SK-N-SH (cell line): ENCODE measurements around the gene PRKCQ. TPM values are rescaled to one million over a fixed set of nuclear protein-coding genes. Genes with fewer than 3 reads are reported as not detected.

Experiments
- CTCF ChIA-PET: fragments of 300-600, 350-600 bp; formaldehyde crosslinking; extraction: SDS; loops from one replicate; lab custom pipeline; 2021; lab: Yijun Ruan, JAX
- POLR2A ChIA-PET: fragments of 350-600 bp; sonication (Branson Sonifier 250); formaldehyde crosslinking; extraction: SDS; loops from one replicate; lab custom pipeline; 2020; ENCODE audit warnings: antibody characterized with exemption, inconsistent platforms; lab: Yijun Ruan, JAX
- DNase-seq: peaks from one replicate; pipeline ENCODE4 v3.0.0; 2012
- H2AFZ ChIP-seq: fragments of 200-600 bp; sonication (generic); 2 replicates; pipeline ENCODE4 v1.8.1; 2016; ENCODE audit warnings: antibody characterized with exemption, mild to moderate bottlenecking, low read depth
- H3F3A ChIP-seq: fragments of 200-600 bp; sonication (generic); replicated peaks from 2 replicates; pipeline ENCODE3; 2016; ENCODE audit warnings: antibody characterized with exemption, mild to moderate bottlenecking; ENCODE audit not compliant: insufficient read depth
- H3K27ac ChIP-seq, 2 experiments: fragments of 200-500 bp in 1 of 2; fragments of 200-600 bp in 1 of 2; sonication (Bioruptor generic) in 1 of 2; sonication (generic), shearing (Covaris generic) in 1 of 2; 2 replicates each; pipeline versions ENCODE4 v1.5.1 to v1.6.1; 2014 to 2016; ENCODE audit warnings: low read depth in 2 of 2, inconsistent platforms in 1 of 2, low read length in 1 of 2, mild to moderate bottlenecking in 1 of 2, mixed read lengths in 1 of 2
- H3K27me3 ChIP-seq: fragments of 200-600 bp; sonication (generic), shearing (Covaris generic); 2 replicates; pipeline ENCODE4 v1.6.1; 2016; ENCODE audit warnings: mixed run types; ENCODE audit not compliant: insufficient read depth
- H3K36me3 ChIP-seq, 2 experiments: fragments of 200-500 bp in 1 of 2; fragments of 200-600 bp in 1 of 2; sonication (Bioruptor generic) in 1 of 2; sonication (generic) in 1 of 2; replicated peaks in 1 of 2; 2 replicates each; pipeline versions ENCODE3 to v1.5.1; 2014 to 2016; ENCODE audit warnings: low read length in 1 of 2, mild to moderate bottlenecking in 1 of 2; ENCODE audit not compliant: insufficient read depth in 2 of 2, control insufficient read depth in 1 of 2
- H3K4me1 ChIP-seq, 2 experiments: fragments of 200-500 bp in 1 of 2; fragments of 200-600 bp in 1 of 2; sonication (Bioruptor generic) in 1 of 2; sonication (generic), shearing (Covaris generic) in 1 of 2; 2 replicates each; pipeline versions ENCODE4 v1.5.1 to v1.6.1; 2014 to 2016; ENCODE audit warnings: low read depth in 1 of 2, low read length in 1 of 2, mixed run types in 1 of 2; ENCODE audit not compliant: insufficient read depth in 2 of 2, control insufficient read depth in 1 of 2
- H3K4me2 ChIP-seq: fragments of 200-600 bp; sonication (generic), shearing (Covaris generic); 2 replicates; pipeline ENCODE4 v1.6.1; 2017; ENCODE audit warnings: mixed run types
- H3K4me3 ChIP-seq, 2 experiments: fragments of 200-500 bp in 1 of 2; fragments of 200-600 bp in 1 of 2; sonication (Bioruptor generic) in 1 of 2; sonication (generic), shearing (Covaris generic) in 1 of 2; 2 replicates each; pipeline versions ENCODE4 v1.5.1 to v1.8.1; 2014 to 2016; ENCODE audit warnings: low read depth in 2 of 2, inconsistent platforms in 1 of 2, low read length in 1 of 2, mild to moderate bottlenecking in 1 of 2, mixed read lengths in 1 of 2, moderate library complexity in 1 of 2
- H3K79me2 ChIP-seq: fragments of 200-600 bp; sonication (generic); 2 replicates; pipeline ENCODE4 v1.8.1; 2017; ENCODE audit warnings: mild to moderate bottlenecking; ENCODE audit not compliant: insufficient read depth
- H3K9ac ChIP-seq: fragments of 200-600 bp; sonication (generic); 2 replicates; pipeline ENCODE4 v1.6.1; 2017; ENCODE audit warnings: mixed run types
- H3K9me2 ChIP-seq: fragments of 200-600 bp; sonication (generic); 2 replicates; pipeline ENCODE4 v1.6.1; 2017; ENCODE audit warnings: mixed run types
- H3K9me3 ChIP-seq: fragments of 200-600 bp; sonication (generic); 2 replicates; pipeline ENCODE4 v1.6.1; 2017; ENCODE audit warnings: mixed run types, mild to moderate bottlenecking, moderate library complexity
- H4K20me1 ChIP-seq: fragments of 200-600 bp; sonication (generic); 2 replicates; pipeline ENCODE4 v1.6.1; 2017; ENCODE audit warnings: mild to moderate bottlenecking, mixed run types; ENCODE audit not compliant: insufficient read depth
- CHD2 ChIP-seq: fragments of 150-350 bp; IDR thresholded peaks from 2 replicates; pipeline ENCODE4 v1.6.1; 2018; ENCODE audit warnings: low read length; ENCODE audit not compliant: partially characterized antibody
- CTCF ChIP-seq: fragments of 200-600 bp; sonication (generic); IDR thresholded peaks from 2 replicates; pipeline ENCODE4 v1.6.1; 2017; ENCODE audit warnings: antibody characterized with exemption, mild to moderate bottlenecking, moderate library complexity
- ELF1 ChIP-seq: IDR thresholded peaks from 2 replicates; pipeline ENCODE4 v1.4.0; 2012
- EZH2phosphoT487 ChIP-seq: fragments of 200-600 bp; sonication (generic); IDR thresholded peaks from 2 replicates; pipeline ENCODE4 v1.6.1; 2017; ENCODE audit warnings: low read depth, mixed run types, mild to moderate bottlenecking, antibody characterized with exemption, moderate library complexity, borderline replicate concordance
- GABPA ChIP-seq: IDR thresholded peaks from 2 replicates; pipeline ENCODE4 v1.4.0; 2012; ENCODE audit warnings: low read depth, mild to moderate bottlenecking
- GATA2 ChIP-seq: sonication (generic); formaldehyde crosslinking; IDR thresholded peaks from 2 replicates; pipeline ENCODE4 v1.5.0; 2020; ENCODE audit warnings: mild to moderate bottlenecking, missing genetic modification reagents
- JUND ChIP-seq: IDR thresholded peaks from 2 replicates; pipeline ENCODE4 v1.4.0; 2012
- MEF2A ChIP-seq: IDR thresholded peaks from 2 replicates; pipeline ENCODE4 v1.4.0; 2012; ENCODE audit warnings: low read depth, borderline replicate concordance
- MXI1 ChIP-seq: IDR thresholded peaks from 2 replicates; pipeline ENCODE4 v1.6.1; 2012; ENCODE audit warnings: mild to moderate bottlenecking, low read depth, low read length, improper control_type of control experiment
- NRF1 ChIP-seq: IDR thresholded peaks from 2 replicates; pipeline ENCODE4 v1.6.1; 2012; ENCODE audit warnings: low read depth, mild to moderate bottlenecking, low read length
- PBX3 ChIP-seq: IDR thresholded peaks from 2 replicates; pipeline ENCODE4; 2012
- POLR2AphosphoS5 ChIP-seq: IDR thresholded peaks from 2 replicates; pipeline ENCODE4 v1.6.1; 2012; ENCODE audit warnings: low read depth, low read length
- RAD21 ChIP-seq: IDR thresholded peaks from 2 replicates; pipeline ENCODE4 v1.6.1; 2012; ENCODE audit warnings: mild to moderate bottlenecking, low read length
- RCOR1 ChIP-seq: fragments of 150-350 bp; IDR thresholded peaks from 2 replicates; pipeline ENCODE4 v1.6.1; 2017; ENCODE audit warnings: antibody characterized with exemption, low read length
- SMC3 ChIP-seq: IDR thresholded peaks from 2 replicates; pipeline ENCODE4 v1.6.1; 2012; ENCODE audit warnings: low read depth, low read length, improper control_type of control experiment
- USF1 ChIP-seq: IDR thresholded peaks from 2 replicates; pipeline ENCODE4 v1.4.0; 2012; ENCODE audit warnings: low read depth, borderline replicate concordance
- YY1 ChIP-seq: IDR thresholded peaks from 2 replicates; pipeline ENCODE4 v1.4.0; 2012; ENCODE audit warnings: low read depth, mild to moderate bottlenecking
- ZBTB33 ChIP-seq: IDR thresholded peaks from 2 replicates; pipeline ENCODE4 v1.4.0; 2012; ENCODE audit warnings: low read depth, borderline replicate concordance
- WGBS: methylation state at CpG from one replicate; pipeline ENCODE4 v1.1.6; 2017; ENCODE audit warnings: low lambda C conversion rate; 5-methylcytosine and 5-hydroxymethylcytosine counted together
- polyA plus RNA-seq, 3 experiments: library from polyadenylated mRNA; depleted of rRNA; stranded (reverse); fragments of >200 nt; gene quantifications; 2 replicates each; pipeline ENCODE4 v1.2.3, GENCODE V29; 2012

Gene PRKCQ
- polyA plus RNA-seq, 1 of the 3 experiments (the other 2 are of a cell fraction) = 0.18 TPM

- Histone ChIP-seq H3F3A (no peaks in the 10 kb centered on the region), H2AFZ (no peak overlapping the region), H3K36me3 (no peaks in the 10 kb centered on the region), H3K4me1 (no peaks in the 10 kb centered on the region), H3K4me2 (no peak overlapping the region), H3K4me3 (no peak overlapping the region), H3K9ac (no peak overlapping the region), H3K27me3 (no peaks in the 10 kb centered on the region), H3K9me3 (no peaks in the 10 kb centered on the region), H3K27ac (no peak overlapping the region), H3K9me2 (no peaks in the 10 kb centered on the region), H4K20me1 (no peaks in the 10 kb centered on the region), H3K79me2 (no peaks in the 10 kb centered on the region)
- WGBS = 40% methylated on average over 3 of the region's 3 CpGs
- DNase-seq = no peak
- POLR2A ChIA-PET = no interaction called here
- CTCF ChIA-PET = no interaction called here
- no peak for TF ChIP-seq CHD2
- TF ChIP-seq RAD21 = no peak
- TF ChIP-seq MEF2A = no peak
- TF ChIP-seq PBX3 = no peak
- no peak for TF ChIP-seq JUND
- no peak for TF ChIP-seq RCOR1
- no peak for TF ChIP-seq YY1
- TF ChIP-seq CTCF = no peak
- no peak for TF ChIP-seq ZBTB33
- no peak for TF ChIP-seq POLR2AphosphoS5
- no peak for TF ChIP-seq EZH2phosphoT487
- TF ChIP-seq USF1 = no peak
- TF ChIP-seq SMC3 = no peak
- TF ChIP-seq GATA2 (CRISPR knock-in tag) = no peak
- TF ChIP-seq GABPA = no peak
- TF ChIP-seq NRF1 = no peak
- no peak for TF ChIP-seq MXI1
- no peak for TF ChIP-seq ELF1
These were observed 27.1 kb upstream of the PRKCQ start for GRCh38 chr10:6607182-6607581.
